GM12878 (cell line): ENCODE measurements around the gene SPATA19. TPM values are rescaled to one million over a fixed set of nuclear protein-coding genes. Genes with fewer than 3 reads are reported as not detected.

Experiments
- ATAC-seq: fragments of 200-7000 bp; cut with Tn5 transposase; 3 replicates; pipeline ENCODE4 v1.9.1; 2020; ENCODE audit warnings: mild to moderate bottlenecking, moderate library complexity
- BruUV-seq: library from RNA; stranded (reverse); fragments of 400-500 nt; replicated peaks from 2 replicates; lab custom pipeline; 2021; lab: Mats Ljungman, UMichigan
- CTCF ChIA-PET: fragments of 300-600 bp; sonication (Branson Sonifier 250); formaldehyde crosslinking; extraction: SDS; loops from one replicate; lab custom pipeline; 2021; ENCODE audit warnings: inconsistent platforms; lab: Yijun Ruan, JAX
- POLR2A ChIA-PET: fragments of 350-600 bp; formaldehyde crosslinking; extraction: SDS; loops from one replicate; lab custom pipeline; 2021; ENCODE audit warnings: inconsistent platforms; lab: Charles Lee
- RAD21 ChIA-PET: fragments of 300-600 bp; sonication (Branson Sonifier 250); formaldehyde crosslinking; loops from one replicate; lab custom pipeline; 2023; ENCODE audit warnings: antibody characterized with exemption; ENCODE audit not compliant: unreplicated experiment; lab: Charles Lee
- SMC1A ChIA-PET: fragments of 300-600 bp; sonication (Branson Sonifier 250); formaldehyde crosslinking; loops from one replicate; lab custom pipeline; 2023; ENCODE audit not compliant: unreplicated experiment, uncharacterized antibody; lab: Charles Lee
- DNase-seq: peaks from one replicate; pipeline ENCODE4 v3.0.0-alpha.2; 2011; ENCODE audit warnings: low read depth, low spot score
- FAIRE-seq: peaks from 3 replicates; lab custom pipeline; 2011; peaks lifted over from hg19 to GRCh38; lab: Jason Lieb, UNC
- H2AFZ ChIP-seq: 2 replicates; pipeline ENCODE4 v1.6.0; 2011; ENCODE audit warnings: low read depth, low read length, control low read depth; ENCODE audit not compliant: control insufficient read depth
- H3K27ac ChIP-seq: 2 replicates; pipeline ENCODE4 v1.5.1; 2011; ENCODE audit warnings: control low read depth; ENCODE audit not compliant: control insufficient read depth, insufficient read depth
- H3K27me3 ChIP-seq, 2 experiments: replicated peaks in 1 of 2; 2 replicates each; pipeline versions ENCODE4 v1.6.0 to v1.6.1; 2011; ENCODE audit warnings: low read length in 1 of 2; ENCODE audit not compliant: control insufficient read depth in 2 of 2, insufficient read depth in 2 of 2
- H3K36me3 ChIP-seq, 2 experiments: 2 replicates each; pipeline ENCODE4 v1.5.1; 2011; ENCODE audit warnings: low read length in 1 of 2; ENCODE audit not compliant: control insufficient read depth in 2 of 2, insufficient read depth in 2 of 2
- H3K4me1 ChIP-seq: 2 replicates; pipeline ENCODE4 v1.6.1; 2011; ENCODE audit warnings: mild to moderate bottlenecking, low read length, moderate library complexity, mixed read lengths; ENCODE audit not compliant: control insufficient read depth, insufficient read depth
- H3K4me2 ChIP-seq: 2 replicates; pipeline ENCODE4 v1.6.0; 2011; ENCODE audit warnings: control low read depth; ENCODE audit not compliant: control insufficient read depth, insufficient read depth
- H3K4me3 ChIP-seq: fragments of 200-600 bp; sonication (generic); 2 replicates; pipeline ENCODE4 v1.5.1; 2016
- H3K79me2 ChIP-seq: 2 replicates; pipeline ENCODE4 v1.6.0; 2011; ENCODE audit warnings: low read length; ENCODE audit not compliant: control insufficient read depth, insufficient read depth
- H3K9ac ChIP-seq: 2 replicates; pipeline ENCODE4 v1.8.0; 2011; ENCODE audit warnings: low read length, control low read depth, mixed read lengths; ENCODE audit not compliant: control insufficient read depth, insufficient read depth
- H3K9me3 ChIP-seq: replicated peaks from 3 replicates; pipeline ENCODE4 v1.5.1; 2011; ENCODE audit warnings: mild to moderate bottlenecking, low read length; ENCODE audit not compliant: control insufficient read depth, insufficient read depth
- H4K20me1 ChIP-seq: 2 replicates; pipeline ENCODE4 v1.6.0; 2011; ENCODE audit not compliant: control insufficient read depth, insufficient read depth
- EP300 ChIP-seq, 2 experiments: fragments of 150-350 bp in 1 of 2; IDR thresholded peaks; 2 replicates each; pipeline ENCODE4 v1.6.1; 2011 to 2012; ENCODE audit warnings: low read depth in 2 of 2, low read length in 2 of 2, borderline replicate concordance in 1 of 2, improper control_type of control experiment in 1 of 2, inconsistent platforms in 1 of 2; ENCODE audit not compliant: control insufficient read depth in 1 of 2
- HDAC6 ChIP-seq: fragments of 200-600 bp; sonication (generic); IDR thresholded peaks from one replicate; pipeline ENCODE4 v1.8.0; 2017; ENCODE audit warnings: antibody characterized with exemption; ENCODE audit not compliant: unreplicated experiment
- HDGF ChIP-seq: fragments of 450-650 bp; IDR thresholded peaks from 2 replicates; pipeline ENCODE4 v1.6.1; 2016; ENCODE audit warnings: antibody characterized with exemption
- KLF5 ChIP-seq: fragments of 450-650 bp; IDR thresholded peaks from 2 replicates; pipeline ENCODE4 v1.6.1; 2014; ENCODE audit warnings: mild to moderate bottlenecking; ENCODE audit not compliant: partially characterized antibody
- ZSCAN29 ChIP-seq: fragments of 450-650 bp; IDR thresholded peaks from 2 replicates; pipeline ENCODE4 v1.6.1; 2017; ENCODE audit warnings: mild to moderate bottlenecking, moderate library complexity
- WGBS: methylation state at CpG from one replicate; pipeline ENCODE4 v1.1.6; 2016; ENCODE audit warnings: low lambda C conversion rate; ENCODE audit not compliant: insufficient replicate concordance, insufficient coverage; ENCODE audit errors: missing lambda C conversion rate; 5-methylcytosine and 5-hydroxymethylcytosine counted together
- in situ Hi-C: fragments of 300-500 bp; cut with MboI; formaldehyde crosslinking; loops from 9 replicates; pipeline ENCODE4 v1.14.3; 2018; ENCODE audit warnings: mixed read lengths
- intact Hi-C: fragments of 100-400 bp; cut with micrococcal nuclease; formaldehyde crosslinking; loops from one replicate; pipeline ENCODE4 v1.14.2; 2022; ENCODE audit not compliant: unreplicated experiment
- polyA plus RNA-seq, 11 experiments: library from polyadenylated mRNA; depleted of rRNA in 4 of 11; unstranded in 6 of 11; stranded (reverse) in 5 of 11; fragments of >200 nt; fragmentation: Nextera tagmentation in 4 of 11; fragmentation: Illumina TruSeq in 1 of 11; extraction: Ambion mirVana in 4 of 11; extraction: Trizol in 1 of 11; gene quantifications; 1 replicate in 1 of 11; 2 replicates in 10 of 11; pipeline versions ENCODE4 v1.2.1 to v1.2.3, GENCODE V29; 2011 to 2016; ENCODE audit warnings: inconsistent platforms in 2 of 11, missing spikeins in 2 of 11, low read depth in 1 of 11
- total RNA-seq, 4 experiments: library from RNA; depleted of rRNA in 3 of 4; stranded (reverse); fragments of >200 nt in 3 of 4; fragmentation: Illumina TruSeq in 1 of 4; extraction: Trizol in 1 of 4; gene quantifications; 2 replicates each; pipeline versions ENCODE4 v1.2.1 to v1.2.3, GENCODE V29; 2013 to 2021
- TF ChIP-seq, protein P1 (sequence below): IDR thresholded peaks from 2 replicates; pipeline ENCODE4 v1.6.1; 2012; ENCODE audit warnings: low read depth, low read length, improper control_type of control experiment
- TF ChIP-seq, protein P2 (sequence below): IDR thresholded peaks from 2 replicates; pipeline ENCODE4 v1.6.1; 2011; ENCODE audit warnings: low read depth, low read length, improper control_type of control experiment, borderline replicate concordance

SPATA19 gene
- total and polyA plus RNA-seq, 10 of the 15 experiments (the other 5 are each of a cell fraction or from before 2014, with no cell fraction given), result not detected

DNA sequence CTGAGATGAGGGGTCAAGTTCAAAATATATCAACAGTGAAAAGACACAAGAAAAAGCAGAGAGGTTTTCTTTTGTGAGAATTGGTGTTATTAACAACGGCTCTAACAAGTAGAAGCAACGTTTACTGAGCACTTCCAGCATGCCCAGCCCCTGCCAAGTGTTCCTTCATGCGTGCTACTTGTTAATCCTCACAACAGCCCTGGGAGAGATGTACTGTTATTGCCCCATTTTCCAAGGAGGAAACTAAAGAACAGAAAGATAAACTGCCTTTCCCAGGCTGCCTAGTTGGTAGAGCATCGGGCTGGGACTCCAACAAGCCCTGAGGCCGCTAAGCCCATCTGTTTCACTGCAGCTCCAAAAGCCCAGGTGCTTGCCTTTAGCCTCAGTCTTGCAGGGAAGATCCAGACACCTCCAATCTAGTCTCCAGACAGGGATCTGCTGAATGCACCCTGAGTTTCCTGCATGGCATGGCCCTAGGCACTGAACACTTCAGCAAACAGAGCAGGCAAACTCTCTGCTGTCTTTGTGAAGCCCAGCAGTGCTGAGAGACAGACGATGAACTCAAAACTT, 25.5 kb downstream of the SPATA19 start:
- intact Hi-C loops, result loop anchor here (5.0 kb wide), 1 partner anchor 743 kb away; no protein-coding TSS in a partner anchor
- POLR2A ChIA-PET, result no interaction called here

DNA sequence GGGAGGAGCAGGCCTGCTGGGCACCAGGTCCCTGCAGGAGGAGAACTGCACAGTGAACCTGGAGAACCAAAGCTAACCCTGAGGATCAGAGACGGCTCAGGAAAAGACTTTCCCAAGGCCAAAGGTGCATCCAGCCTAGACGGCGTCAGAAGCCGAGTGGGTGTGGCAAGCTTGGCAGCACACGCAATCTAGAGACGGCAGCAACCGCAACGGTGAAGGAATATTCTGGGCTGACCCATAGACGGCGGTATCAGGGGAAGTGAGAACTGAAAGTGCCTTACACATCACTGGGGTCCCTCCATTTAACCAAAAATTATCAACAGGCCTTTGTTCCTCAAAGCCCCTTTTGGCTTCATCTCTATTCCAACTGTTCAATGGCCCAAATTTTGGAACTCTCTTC, 26.2 kb downstream of the SPATA19 start:
- FAIRE-seq, result no peak
- ATAC-seq, result no peak
- CTCF ChIA-PET, result interaction anchor here (1.1 to 1.2 kb wide), 2 partner anchors 38 to 745 kb away, joined by 3 to 4 read pairs; no protein-coding TSS in a partner anchor
- Histone ChIP-seq H3K27me3 (no peaks in the 10 kb centered on the region; a peak in 1 of 4 replicates), H3K9ac (no peak overlapping the region), H4K20me1 (no peaks in the 10 kb centered on the region), H3K4me1 (no peaks in the 10 kb centered on the region), H3K4me2 (no peak overlapping the region), H3K79me2 (no peaks in the 10 kb centered on the region), H3K9me3 (no peaks in the 10 kb centered on the region), H3K4me3 (no peak overlapping the region), H2AFZ (no peak overlapping the region), H3K36me3 (no peaks in the 10 kb centered on the region), H3K27ac (no peak overlapping the region)
- intact Hi-C loops, result no loop called here
- SMC1A ChIA-PET, result no interaction called here
- RAD21 ChIA-PET, result no interaction called here
- no TSS peak for BruUV-seq
- DNase-seq, result no peak
- WGBS, result 56% methylated on average over 10 of the region's 10 CpGs
- TF ChIP-seq HDGF (no peak), HDAC6 (no peak), ZSCAN29 (no peak), EP300 (IDR thresholded peaks at IDR 0.05; ENCODE audit: borderline replicate concordance in 1 of 2, control insufficient read depth in 1 of 2, low read depth in 2 of 2, low read length in 2 of 2) (no peak), KLF5 (no peak)
- TF ChIP-seq, protein P1, sequence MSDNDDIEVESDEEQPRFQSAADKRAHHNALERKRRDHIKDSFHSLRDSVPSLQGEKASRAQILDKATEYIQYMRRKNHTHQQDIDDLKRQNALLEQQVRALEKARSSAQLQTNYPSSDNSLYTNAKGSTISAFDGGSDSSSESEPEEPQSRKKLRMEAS, result no peak
- in situ Hi-C loops, result no loop called here
- POLR2A ChIA-PET, result no interaction called here

More for the DNA sequence above, 25.5 kb downstream of the SPATA19 start:
- 7% methylated on average over 6 of the region's 6 CpGs for whole genome bisulfite sequencing
- no peak overlapping the region for H3K9ac ChIP-seq
- SMC1A ChIA-PET, result no interaction called here
- no peaks in the 10 kb centered on the region for H3K79me2 ChIP-seq
- CTCF ChIA-PET, result interaction anchor here (1.1 to 1.2 kb wide), 2 partner anchors 39 to 746 kb away, joined by 3 to 4 read pairs; no protein-coding TSS in a partner anchor
- TF ChIP-seq, protein P2, sequence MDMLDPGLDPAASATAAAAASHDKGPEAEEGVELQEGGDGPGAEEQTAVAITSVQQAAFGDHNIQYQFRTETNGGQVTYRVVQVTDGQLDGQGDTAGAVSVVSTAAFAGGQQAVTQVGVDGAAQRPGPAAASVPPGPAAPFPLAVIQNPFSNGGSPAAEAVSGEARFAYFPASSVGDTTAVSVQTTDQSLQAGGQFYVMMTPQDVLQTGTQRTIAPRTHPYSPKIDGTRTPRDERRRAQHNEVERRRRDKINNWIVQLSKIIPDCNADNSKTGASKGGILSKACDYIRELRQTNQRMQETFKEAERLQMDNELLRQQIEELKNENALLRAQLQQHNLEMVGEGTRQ, result no peak
- BruUV-seq, result no TSS peak
- FAIRE-seq (no peak), ATAC-seq (no peak), DNase-seq (no peak)
- RAD21 ChIA-PET, result no interaction called here
- H3K27me3 ChIP-seq, result no peaks in the 10 kb centered on the region; a peak in 1 of 4 replicates
- H3K9me3 ChIP-seq, result no peaks in the 10 kb centered on the region
- H3K36me3 ChIP-seq, result no peaks in the 10 kb centered on the region
- no peak overlapping the region for H3K27ac ChIP-seq
- H3K4me2 ChIP-seq, result no peak overlapping the region
- in situ Hi-C loops, result no loop called here
- H3K4me1 ChIP-seq, result no peaks in the 10 kb centered on the region
- no peaks in the 10 kb centered on the region for H4K20me1 ChIP-seq
- H2AFZ ChIP-seq, result no peak overlapping the region
- no peak overlapping the region for H3K4me3 ChIP-seq
